ENCODE results near the gene PDGFRB. TPM values are rescaled to one million over a fixed set of nuclear protein-coding genes. Genes with fewer than 3 reads are reported as not detected.

The PDGFRB gene
- total and polyA plus RNA-seq, 10 of the 15 experiments (the other 5 are each of a cell fraction or from before 2014, with no cell fraction given) = 0.02 to 3.0 (median 1.0) TPM

GRCh38 chr5:150203832-150204589 lies 48.4 kb upstream of the PDGFRB start:
- ChIA-PET RAD21 (ENCODE audit: unreplicated experiment) (no interaction called here), SMC1A (ENCODE audit: uncharacterized antibody, unreplicated experiment) (no interaction called here), CTCF (interaction anchor here (1.5 kb wide), 1 partner anchor 14 kb away, joined by 4 read pairs; no protein-coding TSS in a partner anchor), POLR2A (interaction anchor here (0.6 kb wide), 1 partner anchor 28 kb away, joined by 4 read pairs; no protein-coding TSS in a partner anchor)
- ATAC-seq (no peak), DNase-seq (ENCODE audit: low read depth, low spot score) (no peak), FAIRE-seq (no peak)
- H3K9me3 ChIP-seq (replicated peaks; ENCODE audit: control insufficient read depth, insufficient read depth, low read length) = no peaks in the 10 kb centered on the region
- no peak overlapping the region for H3K9ac ChIP-seq (ENCODE audit: control insufficient read depth, insufficient read depth, low read length)
- in situ Hi-C loops (cut with MboI) (no loop called here), intact Hi-C loops (cut with micrococcal nuclease; ENCODE audit: unreplicated experiment) (no loop called here)
- no peak overlapping the region for H3K4me3 ChIP-seq
- H3K4me2 ChIP-seq (ENCODE audit: control insufficient read depth, insufficient read depth) = no peak overlapping the region
- BruUV-seq (replicated peaks) = no TSS peak
- peaks cover 0 to 7% of the 10 kb centered on the region in 2 experiments; a peak in 3 of 4 replicates for H3K27me3 ChIP-seq (replicated peaks in 1 of 2; ENCODE audit: control insufficient read depth in 2 of 2, insufficient read depth in 2 of 2, low read length in 1 of 2)
- H3K4me1 ChIP-seq (ENCODE audit: control insufficient read depth, insufficient read depth, low read length) = no peaks in the 10 kb centered on the region
- WGBS (ENCODE audit: insufficient coverage, insufficient replicate concordance, low lambda C conversion rate, missing lambda C conversion rate) = 25% methylated on average over 10 of the region's 12 CpGs
- H2AFZ ChIP-seq (ENCODE audit: control insufficient read depth, low read depth, low read length) = no peak overlapping the region
- H3K27ac ChIP-seq (ENCODE audit: control insufficient read depth, insufficient read depth) = no peak overlapping the region
- H3K79me2 ChIP-seq (ENCODE audit: control insufficient read depth, insufficient read depth, low read length) = no peaks in the 10 kb centered on the region
- H3K36me3 ChIP-seq (ENCODE audit: control insufficient read depth in 2 of 2, insufficient read depth in 2 of 2, low read length in 1 of 2) = no peaks in the 10 kb centered on the region
- H4K20me1 ChIP-seq (ENCODE audit: control insufficient read depth, insufficient read depth) = no peaks in the 10 kb centered on the region
- no peak for TF ChIP-seq NR2F1 (conservative IDR thresholded peaks at IDR 0.05)
- TF ChIP-seq MAX (IDR thresholded peaks at IDR 0.05; ENCODE audit: low read depth, low read length) = no peak
- TF ChIP-seq ZNF217 (IDR thresholded peaks at IDR 0.05) = no peak
- no peak for TF ChIP-seq TARDBP (IDR thresholded peaks at IDR 0.05; ENCODE audit: borderline replicate concordance)
- no peak for TF ChIP-seq ESRRA (IDR thresholded peaks at IDR 0.05; ENCODE audit: low read length)
- TF ChIP-seq CTCF (IDR thresholded peaks at IDR 0.05 in 2 of 3, conservative IDR thresholded peaks at IDR 0.05 in 1 of 3; ENCODE audit: control insufficient read depth in 2 of 3, extremely low read depth in 1 of 3, insufficient read depth in 1 of 3, low read depth in 3 of 3, low read length in 3 of 3) = no peak
- TF ChIP-seq ZNF24 (IDR thresholded peaks at IDR 0.05) = no peak
- no peak for TF ChIP-seq RCOR1 (conservative IDR thresholded peaks at IDR 0.05; ENCODE audit: low read depth, low read length)
- no peak for TF ChIP-seq ELK1 (IDR thresholded peaks at IDR 0.05; ENCODE audit: low read depth, low read length)
- no peak for TF ChIP-seq TCF3 (IDR thresholded peaks at IDR 0.05; ENCODE audit: borderline replicate concordance, insufficient read depth, low read depth, low read length)
- no peak for TF ChIP-seq RELB (IDR thresholded peaks at IDR 0.05; ENCODE audit: low read depth)
- TF ChIP-seq SKIL (IDR thresholded peaks at IDR 0.05; ENCODE audit: low read depth, poor library complexity, severe bottlenecking) = no peak
